ENCODE results near the gene CALM3. TPM values are rescaled to one million over a fixed set of nuclear protein-coding genes. Genes with fewer than 3 reads are reported as not detected.
A peak's percentile ranks its signal among the peaks of the same experiment; 100 is the strongest.

CALM3 gene
- total and polyA plus RNA-seq, 7 donors, result 127 to 375 (median 183) TPM

- no peaks in the 10 kb centered on the region for H3K27me3 ChIP-seq
- no peak for DNase-seq
- no peaks in the 10 kb centered on the region for H3K9me3 ChIP-seq
- H3K36me3 ChIP-seq, result no peaks in the 10 kb centered on the region
- H3K27ac ChIP-seq, result peak overlapping the region in 1 of 4 donors; percentile 57
- intact Hi-C loops (cut with DNase I), result no loop called here
- peaks cover 0 to 22% (median 18%) of the 10 kb centered on the region in 4 donors for H3K4me1 ChIP-seq
- 46 to 82% methylated on average over 3 of the region's 3 CpGs for WGBS, 2 donors
- TF ChIP-seq, protein P1, sequence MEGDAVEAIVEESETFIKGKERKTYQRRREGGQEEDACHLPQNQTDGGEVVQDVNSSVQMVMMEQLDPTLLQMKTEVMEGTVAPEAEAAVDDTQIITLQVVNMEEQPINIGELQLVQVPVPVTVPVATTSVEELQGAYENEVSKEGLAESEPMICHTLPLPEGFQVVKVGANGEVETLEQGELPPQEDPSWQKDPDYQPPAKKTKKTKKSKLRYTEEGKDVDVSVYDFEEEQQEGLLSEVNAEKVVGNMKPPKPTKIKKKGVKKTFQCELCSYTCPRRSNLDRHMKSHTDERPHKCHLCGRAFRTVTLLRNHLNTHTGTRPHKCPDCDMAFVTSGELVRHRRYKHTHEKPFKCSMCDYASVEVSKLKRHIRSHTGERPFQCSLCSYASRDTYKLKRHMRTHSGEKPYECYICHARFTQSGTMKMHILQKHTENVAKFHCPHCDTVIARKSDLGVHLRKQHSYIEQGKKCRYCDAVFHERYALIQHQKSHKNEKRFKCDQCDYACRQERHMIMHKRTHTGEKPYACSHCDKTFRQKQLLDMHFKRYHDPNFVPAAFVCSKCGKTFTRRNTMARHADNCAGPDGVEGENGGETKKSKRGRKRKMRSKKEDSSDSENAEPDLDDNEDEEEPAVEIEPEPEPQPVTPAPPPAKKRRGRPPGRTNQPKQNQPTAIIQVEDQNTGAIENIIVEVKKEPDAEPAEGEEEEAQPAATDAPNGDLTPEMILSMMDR (IDR thresholded peaks at IDR 0.05), result no peak
- no peak for TF ChIP-seq POLR2A (IDR thresholded peaks at IDR 0.05)
- no peak for TF ChIP-seq POLR2AphosphoS5 (IDR thresholded peaks at IDR 0.05)
- no peak for TF ChIP-seq EP300 (IDR thresholded peaks at IDR 0.05)
- no peak overlapping the region for H3K4me3 ChIP-seq
Measured at GRCh38 chr19:46633130-46633529, 32.0 kb downstream of the CALM3 start.

GRCh38 chr19:46634045-46634655, 33.0 kb downstream of the CALM3 start:
- Histone ChIP-seq H3K27ac (peak overlapping the region in 3 of 4 donors; percentile 23 to 57 (median 42)), H3K9me3 (no peaks in the 10 kb centered on the region), H3K4me3 (peak overlapping the region; percentile 17 to 50 (median 42)), H3K4me1 (peaks cover 0 to 31% (median 27%) of the 10 kb centered on the region in 4 donors), H3K27me3 (no peaks in the 10 kb centered on the region), H3K36me3 (no peaks in the 10 kb centered on the region)
- DNase-seq, result peak; percentile 96
- intact Hi-C loops (cut with DNase I), result no loop called here
- 3 to 5% methylated on average over 38 of the region's 38 CpGs for WGBS, 2 donors
- TF ChIP-seq POLR2A (IDR thresholded peaks at IDR 0.05), result no peak
- TF ChIP-seq POLR2AphosphoS5 (IDR thresholded peaks at IDR 0.05), result peak in 2 of 4 donors; percentile 23 to 52

DNA sequence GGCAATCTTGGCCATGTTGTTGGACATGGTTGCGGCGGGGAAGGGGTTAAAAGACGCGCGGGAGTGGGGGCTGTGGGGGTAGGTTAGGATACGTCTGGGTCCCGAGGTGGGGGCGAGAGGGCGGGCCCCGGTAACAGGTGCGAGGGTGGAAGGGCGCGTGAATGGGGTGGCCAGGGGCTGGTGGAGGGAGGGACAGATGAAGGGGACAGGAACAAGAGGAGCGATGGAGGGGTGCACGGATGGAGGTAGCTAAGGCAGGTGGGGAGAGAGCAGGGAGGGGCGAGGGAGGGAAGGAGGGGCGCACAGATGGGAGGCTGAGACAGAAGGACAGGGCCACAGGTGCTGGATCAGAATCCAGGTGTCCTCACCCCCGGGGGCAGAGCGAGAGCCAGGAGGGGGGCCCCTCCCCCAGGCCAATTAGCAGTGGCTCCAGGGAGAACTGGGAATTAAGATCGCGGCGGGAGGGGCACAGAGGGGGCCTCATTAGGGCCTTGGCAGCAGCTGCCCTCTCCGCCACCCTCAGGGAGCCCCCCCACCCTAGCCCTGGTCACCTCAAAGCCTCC, 33.6 kb downstream of the CALM3 start:
- intact Hi-C loops (cut with DNase I), result no loop called here
- Histone ChIP-seq H3K27ac (peak overlapping the region in 1 of 4 donors; percentile 31), H3K4me3 (peak overlapping the region; percentile 12 to 50 (median 42)), H3K27me3 (no peaks in the 10 kb centered on the region), H3K4me1 (peaks cover 0 to 36% (median 33%) of the 10 kb centered on the region in 4 donors), H3K9me3 (no peaks in the 10 kb centered on the region), H3K36me3 (no peaks in the 10 kb centered on the region)
- DNase-seq, result no peak
- 4 to 12% methylated on average over 23 of the region's 23 CpGs for WGBS, 2 donors
- TF ChIP-seq, protein P1 (IDR thresholded peaks at IDR 0.05), result no peak
- TF ChIP-seq POLR2A (IDR thresholded peaks at IDR 0.05), result no peak
- TF ChIP-seq POLR2AphosphoS5 (IDR thresholded peaks at IDR 0.05), result no peak
- TF ChIP-seq EP300 (IDR thresholded peaks at IDR 0.05), result no peak

- Histone ChIP-seq H3K36me3 (no peaks in the 10 kb centered on the region), H3K27me3 (no peaks in the 10 kb centered on the region), H3K4me3 (no peak within 1 kb of the TSS), H3K27ac (peak within 1 kb of the TSS in 1 of 4 donors; percentile 11), H3K4me1 (peaks cover 0 to 49% (median 43%) of the 10 kb centered on the region in 4 donors), H3K9me3 (no peaks in the 10 kb centered on the region)
- no peak for DNase-seq
- intact Hi-C loops (cut with DNase I), result loop anchor here (2.0 kb wide), 1 partner anchor 21 kb away; no protein-coding TSS in a partner anchor
- no peak for TF ChIP-seq POLR2AphosphoS5 (IDR thresholded peaks at IDR 0.05)
- TF ChIP-seq POLR2A (IDR thresholded peaks at IDR 0.05), result no peak
- TF ChIP-seq EP300 (IDR thresholded peaks at IDR 0.05), result no peak
- TF ChIP-seq, protein P1 (IDR thresholded peaks at IDR 0.05), result no peak
- WGBS, 2 donors, result 14 to 34% methylated on average over 34 of the region's 34 CpGs
Measured at GRCh38 chr19:46635920-46636761, 35.0 kb downstream of the CALM3 start, which contains the start of gene GNG8. Gene GNG8 (minus strand): TSS chr19:46636202. CDS start chr19:46634682, 1,520 bp downstream.

All from sigmoid colon (tissue), 7 donors.